OCI-LY3 (cell line): Measurements from ENCODE around the gene SMIM38.

Source experiments
- H2AFZ ChIP-seq: fragments of 200-600, 300-600 bp; shearing (Covaris generic); 2 replicates; pipeline ENCODE4 v1.6.0; 2014; ENCODE audit warnings: antibody characterized with exemption, low read depth, low read length
- H3K27ac ChIP-seq: fragments of 200-600, 300-600 bp; sonication (generic); 2 replicates; pipeline ENCODE4 v1.5.1; 2014; ENCODE audit warnings: mild to moderate bottlenecking, low read length, moderate library complexity, mixed read lengths
- H3K27me3 ChIP-seq: fragments of 200-600, 300-600 bp; sonication (generic); 2 replicates; pipeline ENCODE4 v1.6.1; 2014; ENCODE audit warnings: low read depth, low read length, mixed read lengths
- H3K36me3 ChIP-seq: fragments of 200-600, 300-600 bp; sonication (generic); replicated peaks from 2 replicates; pipeline ENCODE3; 2014; ENCODE audit warnings: low read depth, low read length, mixed read lengths
- H3K4me1 ChIP-seq: fragments of 300-600, 200-600 bp; sonication (generic); 2 replicates; pipeline ENCODE4 v1.6.1; 2014; ENCODE audit warnings: low read length, mixed read lengths
- H3K4me2 ChIP-seq: fragments of 200-600, 300-600 bp; sonication (generic); 2 replicates; pipeline ENCODE4 v1.6.1; 2014; ENCODE audit warnings: low read length, mixed read lengths
- H3K4me3 ChIP-seq: fragments of 300-600, 200-600 bp; sonication (generic); 2 replicates; pipeline ENCODE4 v1.5.1; 2014; ENCODE audit warnings: antibody characterized with exemption, mild to moderate bottlenecking, low read length, moderate library complexity
- H3K79me2 ChIP-seq: fragments of 300-600, 200-600 bp; shearing (Covaris generic); 2 replicates; pipeline ENCODE4 v1.6.1; 2014; ENCODE audit warnings: mild to moderate bottlenecking, low read length, mixed read lengths
- H3K9ac ChIP-seq: fragments of 300-600, 200-600 bp; shearing (Covaris generic); 2 replicates; pipeline ENCODE4 v1.6.0; 2014; ENCODE audit warnings: mild to moderate bottlenecking, low read length, moderate library complexity
- H3K9me3 ChIP-seq: fragments of 200-600, 300-600 bp; shearing (Covaris generic); 2 replicates; pipeline ENCODE4 v1.6.1; 2014; ENCODE audit warnings: low read length, mixed read lengths; ENCODE audit not compliant: insufficient read depth
- H4K20me1 ChIP-seq: fragments of 200-600, 300-600 bp; sonication (generic); 2 replicates; pipeline ENCODE4 v1.6.1; 2016; ENCODE audit warnings: low read length, mixed read lengths; ENCODE audit not compliant: insufficient read depth
- EZH2phosphoT487 ChIP-seq: fragments of 200-600 bp; shearing (Covaris generic); IDR thresholded peaks from 2 replicates; pipeline ENCODE4 v1.6.1; 2018; ENCODE audit warnings: antibody characterized with exemption, mixed run types, low read depth
- TF ChIP-seq, protein P1 (sequence below): fragments of 200-600, 300-600 bp; sonication (generic); IDR thresholded peaks from 2 replicates; pipeline ENCODE4 v1.5.1; 2014; ENCODE audit warnings: antibody characterized with exemption, low read length, low read depth

The SMIM38 gene

GRCh38 chr11:69199583-69200315, 44.0 kb downstream of the SMIM38 start:
- no peaks in the 10 kb centered on the region for H3K36me3 ChIP-seq
- H2AFZ ChIP-seq = peak overlapping the region; percentile 6; the same call in 1 of the 2 replicates
- H3K9ac ChIP-seq = peak overlapping the region; percentile 36; the same call in 1 of the 2 replicates
- H3K4me2 ChIP-seq = peak overlapping the region; percentile 48
- H3K4me3 ChIP-seq = peak overlapping the region; percentile 32; the same call in 1 of the 2 replicates
- H3K27me3 ChIP-seq = no peaks in the 10 kb centered on the region
- H3K4me1 ChIP-seq = peaks cover 13% of the 10 kb centered on the region
- no peaks in the 10 kb centered on the region for H3K79me2 ChIP-seq
- H3K9me3 ChIP-seq = no peaks in the 10 kb centered on the region
- no peak for TF ChIP-seq EZH2phosphoT487
- H3K27ac ChIP-seq = no peak overlapping the region
- no peaks in the 10 kb centered on the region for H4K20me1 ChIP-seq

GRCh38 chr11:69200331-69201065, 44.8 kb downstream of the SMIM38 start:
- Histone ChIP-seq H3K4me3 (no peak overlapping the region), H3K9me3 (no peaks in the 10 kb centered on the region), H3K4me2 (no peak overlapping the region), H2AFZ (no peak overlapping the region), H3K36me3 (no peaks in the 10 kb centered on the region), H3K4me1 (peaks cover 13% of the 10 kb centered on the region), H3K79me2 (no peaks in the 10 kb centered on the region), H3K27ac (no peak overlapping the region), H4K20me1 (no peaks in the 10 kb centered on the region), H3K9ac (no peak overlapping the region), H3K27me3 (no peaks in the 10 kb centered on the region)
- no peak for TF ChIP-seq EZH2phosphoT487

DNA sequence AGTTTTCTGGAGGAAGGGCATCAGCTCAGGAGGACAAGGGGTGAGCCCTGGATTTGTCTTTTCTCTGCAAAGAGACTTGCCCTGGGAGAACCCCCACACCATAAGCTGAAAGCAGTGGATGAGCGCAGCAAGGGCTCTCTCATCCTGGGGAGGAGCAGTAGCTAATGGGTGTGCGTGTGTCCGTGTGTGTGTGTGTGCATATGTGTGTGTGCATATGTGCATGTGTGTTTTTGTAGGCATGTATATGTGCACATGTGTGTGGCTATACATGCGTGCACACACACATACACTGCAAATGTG, 45.3 kb downstream of the SMIM38 start:
- no peaks in the 10 kb centered on the region for H3K79me2 ChIP-seq
- H3K4me3 ChIP-seq = no peak overlapping the region
- TF ChIP-seq EZH2phosphoT487 = no peak
- TF ChIP-seq, protein P1, sequence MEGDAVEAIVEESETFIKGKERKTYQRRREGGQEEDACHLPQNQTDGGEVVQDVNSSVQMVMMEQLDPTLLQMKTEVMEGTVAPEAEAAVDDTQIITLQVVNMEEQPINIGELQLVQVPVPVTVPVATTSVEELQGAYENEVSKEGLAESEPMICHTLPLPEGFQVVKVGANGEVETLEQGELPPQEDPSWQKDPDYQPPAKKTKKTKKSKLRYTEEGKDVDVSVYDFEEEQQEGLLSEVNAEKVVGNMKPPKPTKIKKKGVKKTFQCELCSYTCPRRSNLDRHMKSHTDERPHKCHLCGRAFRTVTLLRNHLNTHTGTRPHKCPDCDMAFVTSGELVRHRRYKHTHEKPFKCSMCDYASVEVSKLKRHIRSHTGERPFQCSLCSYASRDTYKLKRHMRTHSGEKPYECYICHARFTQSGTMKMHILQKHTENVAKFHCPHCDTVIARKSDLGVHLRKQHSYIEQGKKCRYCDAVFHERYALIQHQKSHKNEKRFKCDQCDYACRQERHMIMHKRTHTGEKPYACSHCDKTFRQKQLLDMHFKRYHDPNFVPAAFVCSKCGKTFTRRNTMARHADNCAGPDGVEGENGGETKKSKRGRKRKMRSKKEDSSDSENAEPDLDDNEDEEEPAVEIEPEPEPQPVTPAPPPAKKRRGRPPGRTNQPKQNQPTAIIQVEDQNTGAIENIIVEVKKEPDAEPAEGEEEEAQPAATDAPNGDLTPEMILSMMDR = no peak
- peaks cover 13% of the 10 kb centered on the region for H3K4me1 ChIP-seq
- no peaks in the 10 kb centered on the region for H4K20me1 ChIP-seq
- no peak overlapping the region for H3K4me2 ChIP-seq
- H3K36me3 ChIP-seq = no peaks in the 10 kb centered on the region
- no peak overlapping the region for H2AFZ ChIP-seq
- no peaks in the 10 kb centered on the region for H3K27me3 ChIP-seq
- no peak overlapping the region for H3K27ac ChIP-seq
- H3K9me3 ChIP-seq = no peaks in the 10 kb centered on the region
- H3K9ac ChIP-seq = no peak overlapping the region

DNA sequence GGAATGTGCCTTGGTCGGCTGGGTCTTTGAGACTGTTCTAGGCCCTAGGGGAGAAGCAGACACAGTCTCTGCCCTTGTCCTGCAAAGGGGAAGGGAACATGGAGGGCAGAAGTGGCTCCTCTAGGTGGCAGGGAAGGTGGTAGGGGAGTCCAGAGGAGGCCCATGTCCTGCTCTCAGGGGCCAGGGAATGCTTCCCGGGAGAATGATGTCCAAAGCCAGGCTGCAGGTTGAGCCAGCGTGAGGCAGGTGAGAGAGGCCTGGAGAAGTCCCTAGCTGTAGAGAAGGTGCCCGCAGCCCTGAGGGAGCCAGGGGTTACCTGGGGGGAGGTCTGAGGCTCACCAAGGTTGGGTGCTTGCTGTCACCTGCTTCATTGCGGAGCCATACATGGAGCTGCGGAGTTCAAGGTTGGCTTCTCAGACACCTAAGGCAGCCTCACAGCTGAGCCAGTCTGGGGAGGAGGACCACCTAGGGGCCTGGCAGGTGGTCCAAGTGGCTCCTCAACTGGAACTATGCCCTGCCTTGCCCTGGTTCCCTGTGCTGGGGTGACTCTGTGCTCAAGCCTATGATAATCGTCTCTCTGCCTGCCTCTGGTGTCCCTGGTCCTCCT, 46.1 kb downstream of the SMIM38 start:
- no peaks in the 10 kb centered on the region for H3K36me3 ChIP-seq
- H3K9ac ChIP-seq = no peak overlapping the region
- H3K9me3 ChIP-seq = no peaks in the 10 kb centered on the region
- no peaks in the 10 kb centered on the region for H3K79me2 ChIP-seq
- no peak overlapping the region for H3K4me2 ChIP-seq
- no peak overlapping the region for H3K27ac ChIP-seq
- H4K20me1 ChIP-seq = no peaks in the 10 kb centered on the region
- no peaks in the 10 kb centered on the region for H3K27me3 ChIP-seq
- peaks cover 13% of the 10 kb centered on the region for H3K4me1 ChIP-seq
- no peak overlapping the region for H3K4me3 ChIP-seq
- no peak overlapping the region for H2AFZ ChIP-seq
- no peak for TF ChIP-seq EZH2phosphoT487
- TF ChIP-seq, protein P1 = no peak
